Measurements from ENCODE around the gene KLKB1.

The KLKB1 gene

GRCh38 chr4:186204686-186205085 lies 22.6 kb upstream of the KLKB1 start:
- Histone ChIP-seq H3K4me1 (ENCODE audit: insufficient read depth, insufficient read length) (no peaks in the 10 kb centered on the region), H3K9me3 (ENCODE audit: insufficient read depth, low read length) (no peaks in the 10 kb centered on the region), H3K27me3 (ENCODE audit: insufficient read depth, insufficient read length) (no peaks in the 10 kb centered on the region), H3K9ac (ENCODE audit: insufficient read length, low read depth) (no peak overlapping the region), H3K36me3 (ENCODE audit: insufficient read depth, insufficient read length, low read length) (no peaks in the 10 kb centered on the region), H3K4me3 (ENCODE audit: insufficient read length, low read depth) (no peak overlapping the region)
- DNase-seq (ENCODE audit: low read depth, low spot score), result no peak
- TF ChIP-seq ZNF274 (IDR thresholded peaks at IDR 0.05; ENCODE audit: low read depth, low read length) (no peak), SUZ12 (IDR thresholded peaks at IDR 0.05; ENCODE audit: extremely low read depth, insufficient read depth, insufficient read length) (no peak), YY1 (IDR thresholded peaks at IDR 0.05; ENCODE audit: insufficient read depth, insufficient read length) (no peak)

- no peak for DNase-seq (ENCODE audit: low read depth, low spot score)
- TF ChIP-seq SUZ12 (IDR thresholded peaks at IDR 0.05; ENCODE audit: extremely low read depth, insufficient read depth, insufficient read length) (no peak), YY1 (IDR thresholded peaks at IDR 0.05; ENCODE audit: insufficient read depth, insufficient read length) (no peak), ZNF274 (IDR thresholded peaks at IDR 0.05; ENCODE audit: low read depth, low read length) (no peak)
- Histone ChIP-seq H3K9ac (ENCODE audit: insufficient read length, low read depth) (no peak overlapping the region), H3K36me3 (ENCODE audit: insufficient read depth, insufficient read length, low read length) (no peaks in the 10 kb centered on the region), H3K4me1 (ENCODE audit: insufficient read depth, insufficient read length) (no peaks in the 10 kb centered on the region), H3K27me3 (ENCODE audit: insufficient read depth, insufficient read length) (no peaks in the 10 kb centered on the region), H3K9me3 (ENCODE audit: insufficient read depth, low read length) (no peaks in the 10 kb centered on the region), H3K4me3 (ENCODE audit: insufficient read length, low read depth) (no peak overlapping the region)
Observed at GRCh38 chr4:186205156-186205555, 22.2 kb upstream of the KLKB1 start.

- DNase-seq (ENCODE audit: low read depth, low spot score), result no peak
- Histone ChIP-seq H3K9me3 (ENCODE audit: insufficient read depth, low read length) (no peaks in the 10 kb centered on the region), H3K36me3 (ENCODE audit: insufficient read depth, insufficient read length, low read length) (no peaks in the 10 kb centered on the region), H3K4me3 (ENCODE audit: insufficient read length, low read depth) (no peak overlapping the region), H3K4me1 (ENCODE audit: insufficient read depth, insufficient read length) (no peaks in the 10 kb centered on the region), H3K27me3 (ENCODE audit: insufficient read depth, insufficient read length) (no peaks in the 10 kb centered on the region), H3K9ac (ENCODE audit: insufficient read length, low read depth) (no peak overlapping the region)
- TF ChIP-seq YY1 (IDR thresholded peaks at IDR 0.05; ENCODE audit: insufficient read depth, insufficient read length), result no peak
- no peak for TF ChIP-seq SUZ12 (IDR thresholded peaks at IDR 0.05; ENCODE audit: extremely low read depth, insufficient read depth, insufficient read length)
- no peak for TF ChIP-seq ZNF274 (IDR thresholded peaks at IDR 0.05; ENCODE audit: low read depth, low read length)
Observed at GRCh38 chr4:186216465-186217024, 10.8 kb upstream of the KLKB1 start.

GRCh38 chr4:186217733-186218293 lies 9.5 kb upstream of the KLKB1 start:
- H3K27me3 ChIP-seq (ENCODE audit: insufficient read depth, insufficient read length), result no peaks in the 10 kb centered on the region
- TF ChIP-seq SUZ12 (IDR thresholded peaks at IDR 0.05; ENCODE audit: extremely low read depth, insufficient read depth, insufficient read length) (no peak), YY1 (IDR thresholded peaks at IDR 0.05; ENCODE audit: insufficient read depth, insufficient read length) (no peak), ZNF274 (IDR thresholded peaks at IDR 0.05; ENCODE audit: low read depth, low read length) (no peak)
- H3K9ac ChIP-seq (ENCODE audit: insufficient read length, low read depth), result no peak overlapping the region
- no peaks in the 10 kb centered on the region for H3K36me3 ChIP-seq (ENCODE audit: insufficient read depth, insufficient read length, low read length)
- H3K4me3 ChIP-seq (ENCODE audit: insufficient read length, low read depth), result no peak overlapping the region
- H3K9me3 ChIP-seq (ENCODE audit: insufficient read depth, low read length), result no peaks in the 10 kb centered on the region
- no peak for DNase-seq (ENCODE audit: low read depth, low spot score)
- no peaks in the 10 kb centered on the region for H3K4me1 ChIP-seq (ENCODE audit: insufficient read depth, insufficient read length)

GRCh38 chr4:186221624-186222023 lies 5.7 kb upstream of the KLKB1 start:
- no peak for DNase-seq (ENCODE audit: low read depth, low spot score)
- H3K27me3 ChIP-seq (ENCODE audit: insufficient read depth, insufficient read length), result no peaks in the 10 kb centered on the region
- H3K9ac ChIP-seq (ENCODE audit: insufficient read length, low read depth), result no peak overlapping the region
- H3K4me3 ChIP-seq (ENCODE audit: insufficient read length, low read depth), result no peak overlapping the region
- no peaks in the 10 kb centered on the region for H3K4me1 ChIP-seq (ENCODE audit: insufficient read depth, insufficient read length)
- no peaks in the 10 kb centered on the region for H3K36me3 ChIP-seq (ENCODE audit: insufficient read depth, insufficient read length, low read length)
- peaks cover 19% of the 10 kb centered on the region; the same call in 1 of the 2 replicates for H3K9me3 ChIP-seq (ENCODE audit: insufficient read depth, low read length)
- no peak for TF ChIP-seq YY1 (IDR thresholded peaks at IDR 0.05; ENCODE audit: insufficient read depth, insufficient read length)
- TF ChIP-seq SUZ12 (IDR thresholded peaks at IDR 0.05; ENCODE audit: extremely low read depth, insufficient read depth, insufficient read length), result no peak
- TF ChIP-seq ZNF274 (IDR thresholded peaks at IDR 0.05; ENCODE audit: low read depth, low read length), result no peak

- no peaks in the 10 kb centered on the region for H3K27me3 ChIP-seq (ENCODE audit: insufficient read depth, insufficient read length)
- no peak for TF ChIP-seq YY1 (IDR thresholded peaks at IDR 0.05; ENCODE audit: insufficient read depth, insufficient read length)
- no peak for TF ChIP-seq SUZ12 (IDR thresholded peaks at IDR 0.05; ENCODE audit: extremely low read depth, insufficient read depth, insufficient read length)
- TF ChIP-seq ZNF274 (IDR thresholded peaks at IDR 0.05; ENCODE audit: low read depth, low read length), result no peak
- DNase-seq (ENCODE audit: low read depth, low spot score), result no peak
- H3K36me3 ChIP-seq (ENCODE audit: insufficient read depth, insufficient read length, low read length), result no peaks in the 10 kb centered on the region
- no peak overlapping the region for H3K4me3 ChIP-seq (ENCODE audit: insufficient read length, low read depth)
- H3K9ac ChIP-seq (ENCODE audit: insufficient read length, low read depth), result no peak overlapping the region
- peaks cover 19% of the 10 kb centered on the region; the same call in 1 of the 2 replicates for H3K9me3 ChIP-seq (ENCODE audit: insufficient read depth, low read length)
- no peaks in the 10 kb centered on the region for H3K4me1 ChIP-seq (ENCODE audit: insufficient read depth, insufficient read length)
Observed at GRCh38 chr4:186225848-186226247, 1.5 kb upstream of the KLKB1 start.

- Histone ChIP-seq H3K4me3 (ENCODE audit: insufficient read length, low read depth) (no peak overlapping the region), H3K9ac (ENCODE audit: insufficient read length, low read depth) (no peak overlapping the region), H3K27me3 (ENCODE audit: insufficient read depth, insufficient read length) (no peaks in the 10 kb centered on the region), H3K4me1 (ENCODE audit: insufficient read depth, insufficient read length) (no peaks in the 10 kb centered on the region), H3K9me3 (ENCODE audit: insufficient read depth, low read length) (peaks cover 19% of the 10 kb centered on the region; the same call in 1 of the 2 replicates), H3K36me3 (ENCODE audit: insufficient read depth, insufficient read length, low read length) (no peaks in the 10 kb centered on the region)
- no peak for TF ChIP-seq ZNF274 (IDR thresholded peaks at IDR 0.05; ENCODE audit: low read depth, low read length)
- no peak for TF ChIP-seq YY1 (IDR thresholded peaks at IDR 0.05; ENCODE audit: insufficient read depth, insufficient read length)
- no peak for TF ChIP-seq SUZ12 (IDR thresholded peaks at IDR 0.05; ENCODE audit: extremely low read depth, insufficient read depth, insufficient read length)
- no peak for DNase-seq (ENCODE audit: low read depth, low spot score)
Observed at GRCh38 chr4:186226521-186227189, 652 bp upstream of the KLKB1 start.

Data from NT2/D1 (cell line).